IMR-90 (cell line): Measurements from ENCODE around the gene UCKL1. TPM values are rescaled to one million over a fixed set of nuclear protein-coding genes. Genes with fewer than 3 reads are reported as not detected.

ENCODE experiments used
- ATAC-seq: fragments of 200-7000 bp; cut with Tn5 transposase; 2 replicates; pipeline ENCODE4 v1.9.1; 2020; ENCODE audit warnings: low read depth, mild to moderate bottlenecking, moderate library complexity
- BruUV-seq: library from RNA; stranded (reverse); fragments of 400-500 nt; replicated peaks from 2 replicates; lab custom pipeline; 2021; lab: Mats Ljungman, UMichigan
- CTCF ChIA-PET: fragments of 300-600 bp; formaldehyde crosslinking; extraction: SDS; loops from one replicate; lab custom pipeline; 2021; ENCODE audit warnings: antibody characterized with exemption; lab: Yijun Ruan, JAX
- POLR2A ChIA-PET: fragments of 300-600 bp; sonication (Branson Sonifier 250); formaldehyde crosslinking; loops from one replicate; lab custom pipeline; 2022; ENCODE audit warnings: antibody characterized with exemption; ENCODE audit not compliant: unreplicated experiment; lab: Charles Lee
- DNase-seq: peaks from one replicate; pipeline ENCODE4 v3.0.0; 2013
- H2AFZ ChIP-seq: replicated peaks from 2 replicates; pipeline ENCODE3; 2013; ENCODE audit warnings: low read length, mild to moderate bottlenecking; ENCODE audit not compliant: poor library complexity
- H2AK5ac ChIP-seq: 2 replicates; pipeline ENCODE4 v1.6.1; 2013; ENCODE audit warnings: low read depth, low read length, inconsistent platforms
- H2AK9ac ChIP-seq: replicated peaks from 2 replicates; pipeline ENCODE3; 2013; ENCODE audit warnings: mild to moderate bottlenecking, low read depth, low read length, moderate library complexity; ENCODE audit not compliant: poor library complexity
- H2BK120ac ChIP-seq: 2 replicates; pipeline ENCODE4 v1.6.1; 2013; ENCODE audit warnings: low read depth, low read length, inconsistent platforms
- H2BK15ac ChIP-seq: 3 replicates; pipeline ENCODE4 v1.6.1; 2013; ENCODE audit warnings: low read depth, low read length, inconsistent platforms
- H2BK20ac ChIP-seq: 2 replicates; pipeline ENCODE4 v1.6.1; 2013; ENCODE audit warnings: low read depth, mild to moderate bottlenecking, inconsistent platforms, low read length, moderate library complexity
- H2BK5ac ChIP-seq: 2 replicates; pipeline ENCODE4 v1.6.1; 2013; ENCODE audit warnings: mild to moderate bottlenecking, low read depth, low read length, inconsistent platforms; ENCODE audit not compliant: poor library complexity, severe bottlenecking
- H3K14ac ChIP-seq: replicated peaks from 2 replicates; pipeline ENCODE4 v1.6.1; 2013; ENCODE audit warnings: low read depth, low read length, inconsistent platforms
- H3K18ac ChIP-seq: 2 replicates; pipeline ENCODE4 v1.6.1; 2013; ENCODE audit warnings: low read depth, low read length, control low read depth
- H3K23ac ChIP-seq: 2 replicates; pipeline ENCODE4 v1.6.1; 2013; ENCODE audit warnings: low read depth, low read length, inconsistent platforms
- H3K27ac ChIP-seq: 2 replicates; pipeline ENCODE4 v1.5.1; 2013; ENCODE audit warnings: mild to moderate bottlenecking, control low read depth, low read length; ENCODE audit not compliant: insufficient read depth
- H3K27me3 ChIP-seq: 2 replicates; pipeline ENCODE4 v1.6.1; 2013; ENCODE audit warnings: low read length; ENCODE audit not compliant: control insufficient read depth, insufficient read depth
- H3K36me3 ChIP-seq: 2 replicates; pipeline ENCODE4 v1.6.1; 2013; ENCODE audit warnings: low read length, mixed read lengths; ENCODE audit not compliant: control insufficient read depth, insufficient read depth
- H3K4ac ChIP-seq: 2 replicates; pipeline ENCODE4 v1.6.1; 2013; ENCODE audit warnings: low read depth, low read length, inconsistent platforms
- H3K4me1 ChIP-seq: 2 replicates; pipeline ENCODE4 v1.6.1; 2013; ENCODE audit warnings: low read length, mixed read lengths; ENCODE audit not compliant: control insufficient read depth, insufficient read depth
- H3K4me2 ChIP-seq: 2 replicates; pipeline ENCODE4 v1.6.1; 2013; ENCODE audit warnings: low read depth, mild to moderate bottlenecking, control low read depth, low read length, moderate library complexity
- H3K4me3 ChIP-seq: 2 replicates; pipeline ENCODE4 v1.5.1; 2013; ENCODE audit warnings: low read depth, mild to moderate bottlenecking, control low read depth, low read length, moderate library complexity; ENCODE audit not compliant: insufficient read depth
- H3K56ac ChIP-seq: 2 replicates; pipeline ENCODE4 v1.6.1; 2013; ENCODE audit warnings: low read length, inconsistent platforms; ENCODE audit not compliant: insufficient read depth; ENCODE audit errors: extremely low read depth
- H3K79me1 ChIP-seq, 2 experiments: 2 replicates each; pipeline ENCODE4 v1.6.1; 2013; ENCODE audit warnings: low read length in 2 of 2, inconsistent platforms in 1 of 2, low read depth in 1 of 2
- H3K9ac ChIP-seq: 2 replicates; pipeline ENCODE4 v1.6.1; 2013; ENCODE audit warnings: low read depth, low read length, control low read depth
- H3K9me1 ChIP-seq: 2 replicates; pipeline ENCODE4 v1.6.1; 2013; ENCODE audit warnings: low read length, inconsistent platforms; ENCODE audit not compliant: insufficient read depth
- H3K9me3 ChIP-seq: 2 replicates; pipeline ENCODE4 v1.6.1; 2013; ENCODE audit warnings: low read length; ENCODE audit not compliant: control insufficient read depth, insufficient read depth
- H4K20me1 ChIP-seq: 2 replicates; pipeline ENCODE4 v1.6.1; 2013; ENCODE audit warnings: low read length, inconsistent platforms; ENCODE audit not compliant: insufficient read depth
- H4K5ac ChIP-seq: 2 replicates; pipeline ENCODE4 v1.6.1; 2013; ENCODE audit warnings: mild to moderate bottlenecking, low read depth, low read length, control low read depth
- H4K8ac ChIP-seq, 2 experiments: 2 replicates each; pipeline ENCODE4 v1.6.1; 2013; ENCODE audit warnings: low read depth in 2 of 2, low read length in 2 of 2, control low read depth in 1 of 2, inconsistent platforms in 1 of 2
- H4K91ac ChIP-seq: 2 replicates; pipeline ENCODE4 v1.6.1; 2013; ENCODE audit warnings: low read depth, low read length, inconsistent platforms; ENCODE audit not compliant: insufficient read depth
- BHLHE40 ChIP-seq: fragments of 150-350 bp; IDR thresholded peaks from 2 replicates; pipeline ENCODE4 v1.6.1; 2016; ENCODE audit warnings: mild to moderate bottlenecking, low read depth, low read length
- CEBPB ChIP-seq: IDR thresholded peaks from 2 replicates; pipeline ENCODE4 v1.6.1; 2012; ENCODE audit warnings: low read depth, low read length, improper control_type of control experiment
- CHD1 ChIP-seq: IDR thresholded peaks from 2 replicates; pipeline ENCODE4 v1.6.1; 2012; ENCODE audit warnings: low read depth, low read length, improper control_type of control experiment
- FOS ChIP-seq: fragments of 150-350 bp; IDR thresholded peaks from 2 replicates; pipeline ENCODE4 v1.6.1; 2016; ENCODE audit warnings: low read depth, low read length
- MAFK ChIP-seq: IDR thresholded peaks from 2 replicates; pipeline ENCODE4 v1.6.1; 2012; ENCODE audit warnings: low read depth, low read length, improper control_type of control experiment
- MAZ ChIP-seq: IDR thresholded peaks from 2 replicates; pipeline ENCODE4 v1.6.1; 2012; ENCODE audit warnings: low read depth, mild to moderate bottlenecking, low read length, improper control_type of control experiment, moderate library complexity, borderline replicate concordance
- MXI1 ChIP-seq: IDR thresholded peaks from 2 replicates; pipeline ENCODE4 v1.6.1; 2012; ENCODE audit warnings: low read depth, mild to moderate bottlenecking, low read length, moderate library complexity, borderline replicate concordance
- NFE2L2 ChIP-seq: fragments of 150-350 bp; IDR thresholded peaks from 2 replicates; pipeline ENCODE4 v1.6.1; 2016; ENCODE audit warnings: low read depth, mild to moderate bottlenecking, low read length
- POLR2A ChIP-seq: IDR thresholded peaks from 2 replicates; pipeline ENCODE4 v1.6.1; 2012; ENCODE audit warnings: mild to moderate bottlenecking, low read depth, low read length
- RAD21 ChIP-seq: IDR thresholded peaks from 2 replicates; pipeline ENCODE4 v1.6.1; 2012; ENCODE audit warnings: low read length, improper control_type of control experiment
- RCOR1 ChIP-seq: IDR thresholded peaks from 2 replicates; pipeline ENCODE4 v1.6.1; 2012; ENCODE audit warnings: mild to moderate bottlenecking, low read length, improper control_type of control experiment; ENCODE audit not compliant: insufficient replicate concordance
- RFX5 ChIP-seq: IDR thresholded peaks from 2 replicates; pipeline ENCODE4 v1.8.0; 2012; ENCODE audit warnings: low read depth, mild to moderate bottlenecking, low read length, moderate library complexity
- SMC3 ChIP-seq: fragments of 150-350 bp; IDR thresholded peaks from 2 replicates; pipeline ENCODE4 v1.6.1; 2016; ENCODE audit warnings: low read depth, mild to moderate bottlenecking, antibody characterized with exemption, low read length, moderate library complexity
- WGBS, 2 experiments: methylation state at CpG; one replicate each; pipeline versions ENCODE4 v1.1.5 to v1.1.7; 2013; ENCODE audit warnings: missing lambda C conversion rate in 2 of 2; ENCODE audit not compliant: insufficient read length in 1 of 2; ENCODE audit errors: extremely low coverage in 2 of 2; 5-methylcytosine and 5-hydroxymethylcytosine counted together
- dilution Hi-C: fragments of 300-500 bp; cut with HindIII; formaldehyde crosslinking; loops from one replicate; pipeline ENCODE4 v1.14.3; 2018; ENCODE audit warnings: low sequenced_read_pairs; ENCODE audit not compliant: unreplicated experiment
- in situ Hi-C: fragments of 300-500 bp; cut with MboI; formaldehyde crosslinking; loops from 3 replicates; pipeline ENCODE4 v1.14.3; 2019; ENCODE audit warnings: low sequenced_read_pairs, inconsistent platforms, mixed read lengths
- intact Hi-C: fragments of 100-400 bp; cut with micrococcal nuclease; formaldehyde crosslinking; loops from 2 replicates; pipeline ENCODE4 v1.10.0; 2022
- polyA plus RNA-seq, 3 experiments: library from polyadenylated mRNA; depleted of rRNA; stranded (reverse); fragments of >200 nt; gene quantifications; 2 replicates each; pipeline ENCODE4 v1.2.3, GENCODE V29; 2012; ENCODE audit warnings: low replicate concordance in 1 of 3
- total RNA-seq: library from RNA; depleted of rRNA; stranded (reverse); fragments of >200 nt; gene quantifications from 2 replicates; pipeline ENCODE4 v1.2.3, GENCODE V29; 2012
- TF ChIP-seq, protein P1 (sequence below): fragments of 150-350 bp; IDR thresholded peaks from 2 replicates; pipeline ENCODE4 v1.6.1; 2016; ENCODE audit warnings: low read depth, mild to moderate bottlenecking, low read length, moderate library complexity, borderline replicate concordance
- TF ChIP-seq, protein P2 (sequence below): fragments of 150-350 bp; IDR thresholded peaks from 2 replicates; pipeline ENCODE4 v1.6.1; 2017; ENCODE audit warnings: mild to moderate bottlenecking, antibody characterized with exemption, low read length, low read depth
- TF ChIP-seq, protein P3 (sequence below): conservative IDR thresholded peaks from 2 replicates; pipeline ENCODE4 v1.5.1; 2012; ENCODE audit warnings: mild to moderate bottlenecking, low read depth, low read length, improper control_type of control experiment

Gene UCKL1
- total and polyA plus RNA-seq, 2 of the 4 experiments (the other 2 are of a cell fraction) = 16.7 to 54.7 TPM

DNA sequence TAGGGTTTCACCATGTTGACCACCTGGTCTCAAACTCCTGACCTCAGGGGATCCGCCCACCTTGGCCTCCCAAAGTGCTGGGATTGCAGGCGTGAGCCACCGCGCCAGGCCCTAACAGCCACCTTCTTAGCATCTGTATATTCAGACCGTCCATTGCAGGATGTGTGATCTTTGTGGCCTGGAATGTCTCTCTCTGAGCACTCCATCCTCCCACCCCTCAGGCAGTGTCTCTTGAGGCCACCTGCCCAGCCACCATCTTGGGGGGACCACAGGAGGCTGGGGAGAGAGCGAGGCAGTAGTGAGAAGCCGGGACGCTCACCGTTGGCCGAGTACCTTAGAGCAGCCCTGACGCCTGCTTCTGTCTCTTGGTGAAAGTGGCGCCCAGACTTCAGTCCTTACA, 42.4 kb downstream of the UCKL1 start:
- Histone ChIP-seq H4K91ac (no peak overlapping the region), H3K4me3 (no peak overlapping the region), H2BK5ac (no peak overlapping the region), H3K4me2 (no peak overlapping the region), H3K4ac (no peak overlapping the region), H3K27me3 (no peaks in the 10 kb centered on the region), H3K56ac (no peak overlapping the region), H3K9me1 (no peaks in the 10 kb centered on the region), H2BK120ac (no peak overlapping the region), H2AFZ (no peak overlapping the region), H2BK20ac (no peak overlapping the region), H3K4me1 (peaks cover 4% of the 10 kb centered on the region; the same call in 1 of the 2 replicates), H4K20me1 (peaks cover 75% of the 10 kb centered on the region), H2AK9ac (peak overlapping the region; percentile 37), H3K18ac (no peak overlapping the region), H3K27ac (no peak overlapping the region), H2BK15ac (no peak overlapping the region), H2AK5ac (no peak overlapping the region), H4K8ac (no peak overlapping the region), H3K79me1 (peaks cover 14 to 62% of the 10 kb centered on the region in 2 experiments), H3K36me3 (peaks cover 8% of the 10 kb centered on the region), H3K9ac (no peak overlapping the region), H3K23ac (no peak overlapping the region), H3K9me3 (0 out of 2 replicates have a peak, but pooled peaks cover 2% of the 10 kb centered on the region), H3K14ac (no peak overlapping the region), H4K5ac (no peak overlapping the region)
- DNase-seq (no peak), ATAC-seq (no peak)
- BruUV-seq = no TSS peak
- CTCF ChIA-PET = no interaction called here
- in situ Hi-C loops (no loop called here), dilution Hi-C loops (no loop called here), intact Hi-C loops (no loop called here)
- POLR2A ChIA-PET = no interaction called here
- WGBS, 2 experiments = 80% methylated on average over 1 of the region's 12 CpGs; no CpG with 5 or more reads in 1 of the 2 experiments
- no peak for TF ChIP-seq BHLHE40
- TF ChIP-seq MAZ = no peak
- TF ChIP-seq, protein P1, sequence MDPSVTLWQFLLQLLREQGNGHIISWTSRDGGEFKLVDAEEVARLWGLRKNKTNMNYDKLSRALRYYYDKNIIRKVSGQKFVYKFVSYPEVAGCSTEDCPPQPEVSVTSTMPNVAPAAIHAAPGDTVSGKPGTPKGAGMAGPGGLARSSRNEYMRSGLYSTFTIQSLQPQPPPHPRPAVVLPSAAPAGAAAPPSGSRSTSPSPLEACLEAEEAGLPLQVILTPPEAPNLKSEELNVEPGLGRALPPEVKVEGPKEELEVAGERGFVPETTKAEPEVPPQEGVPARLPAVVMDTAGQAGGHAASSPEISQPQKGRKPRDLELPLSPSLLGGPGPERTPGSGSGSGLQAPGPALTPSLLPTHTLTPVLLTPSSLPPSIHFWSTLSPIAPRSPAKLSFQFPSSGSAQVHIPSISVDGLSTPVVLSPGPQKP = no peak
- no peak for TF ChIP-seq MAFK
- no peak for TF ChIP-seq CHD1
- no peak for TF ChIP-seq RFX5
- TF ChIP-seq, protein P2, sequence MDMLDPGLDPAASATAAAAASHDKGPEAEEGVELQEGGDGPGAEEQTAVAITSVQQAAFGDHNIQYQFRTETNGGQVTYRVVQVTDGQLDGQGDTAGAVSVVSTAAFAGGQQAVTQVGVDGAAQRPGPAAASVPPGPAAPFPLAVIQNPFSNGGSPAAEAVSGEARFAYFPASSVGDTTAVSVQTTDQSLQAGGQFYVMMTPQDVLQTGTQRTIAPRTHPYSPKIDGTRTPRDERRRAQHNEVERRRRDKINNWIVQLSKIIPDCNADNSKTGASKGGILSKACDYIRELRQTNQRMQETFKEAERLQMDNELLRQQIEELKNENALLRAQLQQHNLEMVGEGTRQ = no peak
- no peak for TF ChIP-seq SMC3
- no peak for TF ChIP-seq CEBPB
- TF ChIP-seq, protein P3, sequence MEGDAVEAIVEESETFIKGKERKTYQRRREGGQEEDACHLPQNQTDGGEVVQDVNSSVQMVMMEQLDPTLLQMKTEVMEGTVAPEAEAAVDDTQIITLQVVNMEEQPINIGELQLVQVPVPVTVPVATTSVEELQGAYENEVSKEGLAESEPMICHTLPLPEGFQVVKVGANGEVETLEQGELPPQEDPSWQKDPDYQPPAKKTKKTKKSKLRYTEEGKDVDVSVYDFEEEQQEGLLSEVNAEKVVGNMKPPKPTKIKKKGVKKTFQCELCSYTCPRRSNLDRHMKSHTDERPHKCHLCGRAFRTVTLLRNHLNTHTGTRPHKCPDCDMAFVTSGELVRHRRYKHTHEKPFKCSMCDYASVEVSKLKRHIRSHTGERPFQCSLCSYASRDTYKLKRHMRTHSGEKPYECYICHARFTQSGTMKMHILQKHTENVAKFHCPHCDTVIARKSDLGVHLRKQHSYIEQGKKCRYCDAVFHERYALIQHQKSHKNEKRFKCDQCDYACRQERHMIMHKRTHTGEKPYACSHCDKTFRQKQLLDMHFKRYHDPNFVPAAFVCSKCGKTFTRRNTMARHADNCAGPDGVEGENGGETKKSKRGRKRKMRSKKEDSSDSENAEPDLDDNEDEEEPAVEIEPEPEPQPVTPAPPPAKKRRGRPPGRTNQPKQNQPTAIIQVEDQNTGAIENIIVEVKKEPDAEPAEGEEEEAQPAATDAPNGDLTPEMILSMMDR = no peak
- no peak for TF ChIP-seq POLR2A
- no peak for TF ChIP-seq MXI1
- no peak for TF ChIP-seq RAD21
- TF ChIP-seq FOS = no peak
- no peak for TF ChIP-seq RCOR1
- TF ChIP-seq NFE2L2 = no peak
